ENCODE measurements around the gene COBLL1.

DNA sequence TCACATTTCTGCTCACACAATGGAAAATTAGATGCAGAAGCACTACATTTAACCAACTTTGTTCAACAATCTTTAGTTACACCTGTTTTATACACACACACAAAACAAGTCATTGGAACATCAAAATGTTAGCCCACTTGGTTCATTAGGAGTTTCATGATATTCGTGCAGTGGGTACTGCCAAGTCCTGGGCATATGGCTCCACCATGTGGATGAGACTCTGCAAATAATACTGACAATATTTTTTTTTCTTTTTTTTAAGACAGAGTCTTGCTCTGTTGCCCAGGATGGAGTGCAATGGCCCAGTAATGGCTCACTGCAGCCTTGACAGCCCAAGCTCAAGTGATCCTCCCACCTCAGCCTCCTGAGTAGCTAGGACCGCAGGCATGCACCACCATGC, 185.9 kb downstream of the COBLL1 start:
- no peak for TF ChIP-seq POLR2AphosphoS5 (IDR thresholded peaks at IDR 0.05; ENCODE audit: borderline replicate concordance, low read depth, low read length)
- TF ChIP-seq EZH2 (IDR thresholded peaks at IDR 0.05): no peak
